DOHH2 (cell line): Measurements from ENCODE around the gene ABHD4.

Source experiments
- H3F3A ChIP-seq: fragments of 200-600 bp; sonication (generic), shearing (Covaris generic); 2 replicates; pipeline ENCODE4 v1.6.0; 2016; ENCODE audit warnings: antibody characterized with exemption, mild to moderate bottlenecking; ENCODE audit not compliant: control insufficient read depth, insufficient read depth
- H3K27ac ChIP-seq: fragments of 200-600 bp; sonication (generic); 2 replicates; pipeline ENCODE4 v1.5.1; 2014; ENCODE audit warnings: low read depth, mild to moderate bottlenecking, low read length, moderate library complexity
- H3K27me3 ChIP-seq: fragments of 200-600 bp; sonication (generic); 2 replicates; pipeline ENCODE4 v1.6.1; 2014; ENCODE audit warnings: mild to moderate bottlenecking, low read length, mixed read lengths; ENCODE audit not compliant: control insufficient read depth
- H3K36me3 ChIP-seq: fragments of 200-600 bp; sonication (generic); 2 replicates; pipeline ENCODE4 v1.6.1; 2014; ENCODE audit warnings: mild to moderate bottlenecking, low read length, moderate library complexity, mixed read lengths; ENCODE audit not compliant: control insufficient read depth
- H3K4me1 ChIP-seq: fragments of 200-600 bp; sonication (generic); 2 replicates; pipeline ENCODE4 v1.6.1; 2014; ENCODE audit warnings: mild to moderate bottlenecking, low read length, mixed read lengths; ENCODE audit not compliant: control insufficient read depth
- H3K4me2 ChIP-seq: fragments of 200-600 bp; sonication (generic); 2 replicates; pipeline ENCODE4 v1.6.0; 2014; ENCODE audit warnings: mild to moderate bottlenecking, low read length, moderate library complexity
- H3K4me3 ChIP-seq: fragments of 200-600 bp; sonication (generic); 2 replicates; pipeline ENCODE4 v1.5.1; 2014; ENCODE audit warnings: mild to moderate bottlenecking, low read length, mixed read lengths
- H3K79me2 ChIP-seq: fragments of 200-600 bp; sonication (generic); 2 replicates; pipeline ENCODE4 v1.6.1; 2014; ENCODE audit warnings: mild to moderate bottlenecking, low read length, mixed read lengths; ENCODE audit not compliant: control insufficient read depth
- H3K9me2 ChIP-seq: fragments of 200-600 bp; sonication (generic); replicated peaks from 2 replicates; pipeline ENCODE4 v1.6.1; 2014; ENCODE audit warnings: mild to moderate bottlenecking, low read length, mixed read lengths; ENCODE audit not compliant: control insufficient read depth
- H3K9me3 ChIP-seq: fragments of 200-600 bp; sonication (generic); 2 replicates; pipeline ENCODE4 v1.6.1; 2014; ENCODE audit warnings: antibody characterized with exemption, low read length, mixed read lengths; ENCODE audit not compliant: control insufficient read depth, insufficient read depth
- H4K20me1 ChIP-seq: fragments of 200-600 bp; sonication (generic); 2 replicates; pipeline ENCODE4 v1.6.0; 2014; ENCODE audit warnings: low read depth, mild to moderate bottlenecking, antibody characterized with exemption, low read length, moderate library complexity; ENCODE audit not compliant: control insufficient read depth, insufficient read depth
- CTCF ChIP-seq: fragments of 200-600 bp; sonication (generic); IDR thresholded peaks from one replicate; pipeline ENCODE4 v1.5.1; 2014; ENCODE audit warnings: antibody characterized with exemption, mild to moderate bottlenecking, low read depth, low read length; ENCODE audit not compliant: poor library complexity, severe bottlenecking
- EZH2phosphoT487 ChIP-seq: fragments of 200-600 bp; sonication (generic); IDR thresholded peaks from 2 replicates; pipeline ENCODE4 v1.6.1; 2017; ENCODE audit warnings: borderline replicate concordance, mild to moderate bottlenecking, antibody characterized with exemption, low read length, moderate library complexity, mixed read lengths

Gene ABHD4

GRCh38 chr14:22579881-22580280 lies 18.2 kb upstream of the ABHD4 start:
- Histone ChIP-seq H3K4me1 (peaks cover 26% of the 10 kb centered on the region), H3K4me3 (no peak overlapping the region), H3K27ac (no peak overlapping the region), H3K9me3 (no peaks in the 10 kb centered on the region), H4K20me1 (no peaks in the 10 kb centered on the region), H3K4me2 (no peak overlapping the region), H3K36me3 (peaks cover 22% of the 10 kb centered on the region), H3K27me3 (no peaks in the 10 kb centered on the region), H3K79me2 (peaks cover 82% of the 10 kb centered on the region), H3K9me2 (no peaks in the 10 kb centered on the region), H3F3A (no peaks in the 10 kb centered on the region)
- TF ChIP-seq EZH2phosphoT487, result no peak
- no peak for TF ChIP-seq CTCF

- H3K4me3 ChIP-seq, result no peak overlapping the region
- no peak overlapping the region for H3K4me2 ChIP-seq
- H3K4me1 ChIP-seq, result peaks cover 34% of the 10 kb centered on the region
- TF ChIP-seq CTCF, result no peak
- no peak for TF ChIP-seq EZH2phosphoT487
- peaks cover 17% of the 10 kb centered on the region for H3K36me3 ChIP-seq
- H3K9me3 ChIP-seq, result no peaks in the 10 kb centered on the region
- no peaks in the 10 kb centered on the region for H4K20me1 ChIP-seq
- H3K79me2 ChIP-seq, result peaks cover 89% of the 10 kb centered on the region
- H3K27ac ChIP-seq, result no peak overlapping the region
- no peaks in the 10 kb centered on the region for H3K27me3 ChIP-seq
- no peaks in the 10 kb centered on the region for H3F3A ChIP-seq
- H3K9me2 ChIP-seq, result no peaks in the 10 kb centered on the region
These were observed 17.5 kb upstream of the ABHD4 start for GRCh38 chr14:22580625-22581024.

GRCh38 chr14:22583994-22584393 lies 14.1 kb upstream of the ABHD4 start:
- TF ChIP-seq CTCF (no peak), EZH2phosphoT487 (no peak)
- Histone ChIP-seq H3K4me3 (peak overlapping the region; percentile 0; the same call in 1 of the 2 replicates), H3F3A (no peaks in the 10 kb centered on the region), H3K79me2 (peaks cover 91% of the 10 kb centered on the region), H3K9me2 (no peaks in the 10 kb centered on the region), H3K4me1 (peaks cover 42% of the 10 kb centered on the region), H3K4me2 (peak overlapping the region; percentile 31), H3K27ac (no peak overlapping the region), H3K9me3 (no peaks in the 10 kb centered on the region), H4K20me1 (no peaks in the 10 kb centered on the region), H3K27me3 (no peaks in the 10 kb centered on the region), H3K36me3 (peaks cover 23% of the 10 kb centered on the region)
